Measurements from ENCODE around the gene CER1.

DNA sequence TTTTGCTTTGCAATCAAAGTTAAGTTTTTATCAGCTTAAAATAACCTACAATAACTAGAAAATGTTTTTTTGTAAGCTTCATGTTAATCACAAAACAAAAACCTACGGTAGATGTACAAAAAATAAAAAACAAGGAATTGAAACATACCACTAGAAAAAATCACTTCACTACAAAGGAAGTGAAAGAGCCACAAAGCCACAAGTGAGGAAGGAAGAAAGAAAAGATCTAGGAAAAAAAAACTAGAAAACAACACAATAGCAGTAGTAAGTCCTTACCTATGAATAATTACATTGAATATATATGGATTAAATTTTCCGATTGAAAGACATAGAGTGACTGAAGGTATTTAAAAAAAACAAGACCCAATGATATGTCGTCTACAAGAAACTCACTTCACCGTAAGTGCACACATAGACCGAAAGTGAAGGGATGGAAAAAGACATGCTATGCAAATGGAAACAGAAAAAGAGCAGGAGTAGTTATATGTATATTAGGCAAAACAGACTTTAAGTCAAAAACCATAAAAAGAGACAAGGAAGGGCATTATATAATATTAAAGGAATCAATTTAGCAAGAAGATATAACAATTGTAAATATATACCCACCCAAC, 15.9 kb downstream of the CER1 start:
- TF ChIP-seq POLR2A (IDR thresholded peaks at IDR 0.05) (no peak), EP300 (IDR thresholded peaks at IDR 0.05) (no peak)
- TF ChIP-seq, protein P1, sequence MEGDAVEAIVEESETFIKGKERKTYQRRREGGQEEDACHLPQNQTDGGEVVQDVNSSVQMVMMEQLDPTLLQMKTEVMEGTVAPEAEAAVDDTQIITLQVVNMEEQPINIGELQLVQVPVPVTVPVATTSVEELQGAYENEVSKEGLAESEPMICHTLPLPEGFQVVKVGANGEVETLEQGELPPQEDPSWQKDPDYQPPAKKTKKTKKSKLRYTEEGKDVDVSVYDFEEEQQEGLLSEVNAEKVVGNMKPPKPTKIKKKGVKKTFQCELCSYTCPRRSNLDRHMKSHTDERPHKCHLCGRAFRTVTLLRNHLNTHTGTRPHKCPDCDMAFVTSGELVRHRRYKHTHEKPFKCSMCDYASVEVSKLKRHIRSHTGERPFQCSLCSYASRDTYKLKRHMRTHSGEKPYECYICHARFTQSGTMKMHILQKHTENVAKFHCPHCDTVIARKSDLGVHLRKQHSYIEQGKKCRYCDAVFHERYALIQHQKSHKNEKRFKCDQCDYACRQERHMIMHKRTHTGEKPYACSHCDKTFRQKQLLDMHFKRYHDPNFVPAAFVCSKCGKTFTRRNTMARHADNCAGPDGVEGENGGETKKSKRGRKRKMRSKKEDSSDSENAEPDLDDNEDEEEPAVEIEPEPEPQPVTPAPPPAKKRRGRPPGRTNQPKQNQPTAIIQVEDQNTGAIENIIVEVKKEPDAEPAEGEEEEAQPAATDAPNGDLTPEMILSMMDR (IDR thresholded peaks at IDR 0.05), result no peak

Measured in sigmoid colon (tissue), 4 donors.